Daoy (cell line): ENCODE measurements around the gene STUM. TPM values are rescaled to one million over a fixed set of nuclear protein-coding genes. Genes with fewer than 3 reads are reported as not detected.
"Not testable (repeated sequence)": the region's sequence is repeated elsewhere in the genome, so short reads cannot be mapped to it uniquely, and the experiment has no call there.

Source experiments
- DNase-seq: peaks from one replicate; pipeline ENCODE4 v3.0.0-alpha.2; 2015; ENCODE audit warnings: low read depth
- total RNA-seq: library from RNA; depleted of rRNA; stranded (reverse); fragments of >200 nt; shearing (Covaris generic); gene quantifications from 2 replicates; pipeline ENCODE4 v1.2.3, GENCODE V29; 2014

STUM gene
- total RNA-seq, 1 experiment from 2014 or later = not detected

DNA sequence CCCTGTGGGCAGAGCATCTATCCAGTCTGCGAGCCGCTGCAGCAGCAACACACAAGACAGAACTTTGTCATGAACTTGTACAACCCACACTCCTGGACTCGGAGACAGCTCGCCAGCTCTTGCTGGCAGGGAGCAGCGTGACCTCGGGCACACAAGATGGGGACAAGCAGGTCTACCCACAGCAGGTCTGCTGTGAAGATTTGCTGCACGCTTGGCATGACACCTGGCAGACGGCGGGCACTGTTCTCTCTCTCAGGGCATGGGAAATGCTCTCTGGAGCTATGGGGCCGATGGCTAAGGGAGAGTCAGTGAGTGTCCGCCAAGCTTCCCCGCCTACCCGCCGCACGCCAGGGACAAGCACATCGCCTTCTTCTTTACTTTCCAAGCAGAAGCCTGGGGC, 90.0 kb downstream of the STUM start:
- DNase-seq = no peak

DNA sequence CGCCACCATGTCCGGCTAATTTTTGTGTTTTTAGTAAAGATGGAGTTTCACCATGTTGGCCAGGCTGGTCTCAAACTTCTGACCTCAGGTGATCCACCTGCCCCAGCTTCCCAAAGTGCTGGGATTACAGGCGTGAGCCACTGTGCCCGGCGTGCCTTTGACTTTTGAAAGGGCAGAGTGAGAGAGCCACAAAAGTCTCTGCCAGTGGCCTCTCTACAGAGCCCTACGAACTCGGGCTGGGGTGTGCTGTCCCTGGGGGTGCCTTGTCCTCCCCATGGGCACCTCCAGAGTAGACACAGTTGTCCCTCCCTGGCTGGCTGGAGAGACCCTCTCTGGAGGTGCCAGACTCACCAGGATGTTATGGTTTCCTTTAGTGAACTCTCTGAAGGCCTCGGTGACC, 90.6 kb downstream of the STUM start:
- not testable (repeated sequence) for DNase-seq

DNA sequence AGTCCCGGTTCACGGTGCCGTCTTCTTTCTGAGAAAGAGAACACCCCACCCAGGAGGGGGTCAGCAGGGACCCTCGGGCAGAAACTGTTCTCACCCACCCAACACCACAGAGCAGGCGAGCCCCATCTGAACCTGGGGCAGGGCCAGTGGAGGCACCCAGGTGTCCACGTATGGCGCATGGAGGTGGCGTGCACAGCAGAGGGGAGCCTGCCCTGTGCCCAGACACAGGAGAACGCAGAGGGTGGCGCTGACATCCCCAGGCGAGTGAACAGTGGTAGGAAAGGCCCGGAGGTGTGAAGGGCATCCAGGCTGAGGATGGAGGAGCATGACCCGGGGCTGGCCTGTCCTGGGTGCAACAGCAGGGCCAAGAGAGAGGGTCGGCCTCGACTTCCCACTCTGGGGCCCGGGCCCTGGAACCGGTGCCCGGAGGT, 91.1 kb downstream of the STUM start:
- DNase-seq = no peak

DNA sequence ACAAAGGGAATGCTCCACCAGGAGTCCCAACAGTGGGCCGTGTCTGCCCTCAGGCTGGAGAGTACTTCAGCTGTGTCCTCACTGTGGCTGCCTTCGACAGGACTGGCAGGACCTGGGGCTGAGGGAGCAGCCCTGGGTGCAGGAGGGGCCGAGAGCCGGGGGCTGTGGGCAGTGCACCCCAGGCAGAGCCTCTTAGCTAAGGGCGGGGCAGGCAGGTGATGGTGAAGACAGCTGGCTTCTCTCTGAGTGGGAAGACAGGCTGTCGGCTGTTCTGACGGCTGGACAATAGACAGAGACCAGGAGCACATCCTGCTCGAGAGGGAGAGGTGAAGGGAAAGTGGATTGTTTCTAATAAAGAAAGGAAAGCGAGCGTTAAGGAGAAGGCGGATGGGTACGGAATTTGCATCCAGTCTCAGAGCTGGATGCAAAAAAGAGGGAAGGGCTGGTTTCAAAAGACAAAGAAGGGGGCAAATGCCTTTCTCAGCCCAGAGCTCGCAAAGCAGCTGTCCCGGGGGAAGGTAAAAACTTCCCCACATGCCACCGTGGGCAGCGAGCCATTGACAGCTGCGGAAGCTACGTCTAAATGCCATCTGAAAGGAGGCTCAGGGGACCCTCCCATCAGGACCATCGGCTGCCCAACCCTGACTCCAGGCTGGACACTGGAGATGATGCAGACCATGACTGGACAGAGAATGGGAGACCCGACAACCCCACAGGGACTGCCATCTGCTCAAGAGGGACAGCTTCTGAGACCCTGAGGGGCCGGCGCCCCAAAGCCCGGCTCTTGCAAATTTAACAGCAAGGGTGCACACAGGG, 92.0 kb downstream of the STUM start:
- DNase-seq = no peak

DNA sequence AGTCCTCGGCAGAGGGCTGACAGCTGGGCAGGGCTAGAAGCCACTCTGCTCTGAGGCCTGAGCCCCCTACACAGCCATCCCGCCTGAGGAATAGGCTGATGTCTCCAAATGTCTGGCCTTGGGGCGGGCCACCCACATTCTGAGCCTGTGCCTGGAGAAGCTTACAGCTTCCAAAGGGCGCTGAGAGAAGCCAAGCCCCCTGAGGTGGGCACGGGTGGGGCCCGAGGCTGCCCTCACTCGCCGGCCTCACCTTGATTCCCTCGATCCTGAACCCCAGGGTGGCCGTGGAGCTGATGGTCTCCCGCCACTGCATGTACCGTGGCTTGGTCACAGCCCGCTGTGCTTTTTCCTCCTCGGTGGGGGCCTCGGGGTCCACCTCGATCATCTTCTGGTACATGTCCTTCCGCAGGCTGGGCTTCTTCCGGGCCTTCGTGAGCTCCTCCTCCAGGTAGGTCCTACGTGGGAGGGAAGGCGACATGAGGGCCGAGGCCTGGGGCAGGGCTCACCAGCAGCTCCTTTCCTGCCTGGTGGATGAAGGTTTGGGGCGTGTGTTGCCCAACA, 93.2 kb downstream of the STUM start:
- DNase-seq = no peak

DNA sequence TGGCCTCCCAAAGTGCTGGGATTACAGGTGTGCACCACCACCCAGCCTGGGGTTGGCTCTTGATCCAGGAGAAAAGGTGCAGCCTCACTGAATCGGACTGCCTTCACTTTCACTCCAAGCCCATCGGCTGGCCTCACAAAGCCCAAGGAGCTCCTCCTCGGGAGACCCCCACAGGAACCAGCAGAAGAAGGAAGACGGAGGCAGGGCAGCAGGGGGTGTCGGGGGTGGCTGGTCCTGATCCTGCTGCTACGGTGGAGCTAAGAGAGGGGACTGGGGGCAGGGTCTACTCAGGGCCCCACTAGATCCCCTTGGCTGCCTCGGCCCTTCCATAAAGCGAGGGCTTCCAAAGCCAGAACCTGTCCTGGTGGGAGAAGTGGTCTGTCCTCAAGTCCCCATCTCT, 93.9 kb downstream of the STUM start:
- no peak for DNase-seq

DNA sequence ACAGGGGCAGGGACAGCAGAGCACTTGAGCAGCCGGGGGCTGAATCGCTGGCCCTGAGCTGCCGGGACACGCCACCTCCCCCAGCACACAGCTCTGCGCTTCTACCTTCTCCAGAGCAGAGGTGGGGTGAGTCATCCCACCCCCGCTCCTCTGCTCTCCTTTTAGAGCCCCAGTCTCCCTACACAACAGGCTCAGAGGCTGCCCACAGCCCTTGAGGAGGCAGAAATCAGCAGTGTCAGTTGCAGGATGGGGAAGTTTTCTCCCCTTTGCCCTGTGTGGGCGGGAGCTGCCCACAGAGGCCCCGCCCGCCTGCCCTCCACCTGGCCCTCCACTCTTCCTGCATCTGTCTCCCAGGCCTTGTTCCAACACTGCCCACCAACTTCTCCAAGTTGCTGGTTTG, 94.6 kb downstream of the STUM start:
- DNase-seq = peak; percentile 87

DNA sequence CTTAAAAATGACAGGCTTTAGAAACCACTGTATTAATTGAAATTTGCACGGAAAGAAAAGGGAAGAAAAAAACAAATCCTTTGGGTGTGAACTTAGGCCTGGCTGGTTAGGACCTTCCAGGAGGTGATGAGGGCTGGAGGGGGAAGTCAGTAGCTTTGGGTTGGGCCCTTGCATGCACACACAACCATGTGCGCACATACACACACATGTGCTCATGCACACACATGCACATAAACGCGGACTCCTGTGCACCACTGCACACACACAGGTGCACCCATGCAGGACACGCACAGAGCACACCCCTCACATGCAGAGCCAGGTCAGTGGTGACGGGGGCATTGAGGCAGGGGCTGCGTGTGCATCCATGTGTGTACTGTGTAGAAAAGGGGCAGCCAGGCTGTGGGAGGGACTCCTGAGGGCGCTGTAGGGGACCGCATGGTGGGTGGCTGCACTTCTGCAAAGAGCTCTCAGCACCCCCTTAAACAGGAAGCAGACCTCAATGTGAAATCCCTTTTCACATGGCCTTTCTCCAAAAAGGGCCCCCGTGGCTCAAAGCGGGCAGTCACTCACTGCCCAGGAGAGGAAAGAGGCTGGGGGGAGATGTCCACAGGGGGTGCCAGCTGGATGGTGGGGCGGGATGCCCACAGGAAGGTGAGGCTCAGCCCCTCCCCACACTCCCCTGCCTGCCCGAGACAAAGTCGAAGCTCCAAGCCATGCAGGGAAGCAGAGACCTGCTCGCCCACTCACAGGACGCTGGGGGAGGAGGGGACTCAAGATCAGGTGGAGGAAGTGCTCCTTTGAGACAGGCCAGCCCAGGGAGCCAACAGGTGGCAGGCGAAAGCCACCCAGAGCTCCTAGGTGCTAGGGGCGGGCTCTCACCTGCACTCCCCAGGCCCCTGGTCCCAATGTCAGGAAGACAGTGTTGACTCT, 95.3 kb downstream of the STUM start:
- DNase-seq = no peak

DNA sequence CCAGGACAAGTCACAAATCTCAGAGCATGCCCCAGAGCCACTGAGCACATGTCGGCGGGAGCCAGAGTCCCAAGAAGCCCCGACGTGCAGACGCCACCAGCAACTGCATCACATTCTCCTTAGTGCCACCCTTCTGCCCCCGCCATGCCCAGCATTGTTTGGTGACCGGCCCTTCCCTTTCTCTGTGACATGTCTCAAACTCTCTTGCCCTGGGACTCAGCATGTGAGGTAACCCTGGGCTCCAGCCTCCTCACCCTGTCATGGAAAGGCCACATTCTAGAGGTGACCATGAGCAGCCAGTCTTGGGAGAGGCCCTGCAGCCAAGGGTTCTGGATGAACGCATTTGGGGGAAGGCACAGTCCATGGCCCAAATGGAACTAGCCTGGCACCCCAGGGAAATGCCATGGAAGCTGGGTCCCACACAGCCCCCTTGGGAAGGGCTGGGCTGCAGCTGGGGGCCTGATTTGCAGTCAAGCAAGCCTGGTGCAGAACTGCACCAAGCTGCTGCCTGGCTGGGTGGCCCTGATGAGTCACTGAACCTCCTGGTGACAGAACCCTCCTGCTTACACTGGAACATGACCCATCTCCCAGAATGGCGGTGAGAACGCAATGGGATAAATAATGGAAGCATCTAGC, 96.1 kb downstream of the STUM start:
- peak; percentile 58 for DNase-seq

DNA sequence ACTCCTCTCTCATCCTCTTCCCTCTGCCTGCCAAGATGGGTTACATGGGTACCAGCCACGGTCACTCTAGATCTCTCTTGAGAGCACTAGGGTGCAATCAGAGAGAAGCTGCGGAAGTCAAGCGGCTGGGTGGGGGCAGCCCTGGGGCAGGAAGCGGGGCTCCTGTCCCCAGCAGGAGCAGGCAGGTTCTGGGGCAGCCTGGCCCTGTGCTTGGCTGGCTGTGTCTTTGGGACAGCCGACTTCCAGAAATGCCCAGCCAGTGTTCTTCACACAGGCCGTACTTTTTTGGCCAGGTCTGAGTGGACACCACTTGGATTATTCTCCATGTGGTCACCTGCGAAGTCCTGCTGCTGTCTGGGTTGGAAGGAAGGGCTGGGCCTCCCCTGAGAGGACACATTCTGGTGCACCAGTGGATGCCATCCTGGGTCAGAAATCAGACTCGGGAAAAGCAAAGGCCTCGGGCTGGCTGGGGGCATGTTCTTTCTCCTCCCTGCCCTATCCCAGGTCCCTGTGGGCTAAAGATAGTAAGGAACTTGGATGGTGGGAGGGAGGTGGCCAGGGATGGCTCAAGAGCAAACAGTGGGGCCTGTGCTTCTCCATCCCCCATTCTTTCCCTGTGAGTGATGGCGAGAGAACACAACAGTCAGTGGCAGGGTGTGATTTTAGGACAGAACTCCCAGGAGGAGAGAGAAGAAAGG, 96.9 kb downstream of the STUM start:
- no peak for DNase-seq

DNA sequence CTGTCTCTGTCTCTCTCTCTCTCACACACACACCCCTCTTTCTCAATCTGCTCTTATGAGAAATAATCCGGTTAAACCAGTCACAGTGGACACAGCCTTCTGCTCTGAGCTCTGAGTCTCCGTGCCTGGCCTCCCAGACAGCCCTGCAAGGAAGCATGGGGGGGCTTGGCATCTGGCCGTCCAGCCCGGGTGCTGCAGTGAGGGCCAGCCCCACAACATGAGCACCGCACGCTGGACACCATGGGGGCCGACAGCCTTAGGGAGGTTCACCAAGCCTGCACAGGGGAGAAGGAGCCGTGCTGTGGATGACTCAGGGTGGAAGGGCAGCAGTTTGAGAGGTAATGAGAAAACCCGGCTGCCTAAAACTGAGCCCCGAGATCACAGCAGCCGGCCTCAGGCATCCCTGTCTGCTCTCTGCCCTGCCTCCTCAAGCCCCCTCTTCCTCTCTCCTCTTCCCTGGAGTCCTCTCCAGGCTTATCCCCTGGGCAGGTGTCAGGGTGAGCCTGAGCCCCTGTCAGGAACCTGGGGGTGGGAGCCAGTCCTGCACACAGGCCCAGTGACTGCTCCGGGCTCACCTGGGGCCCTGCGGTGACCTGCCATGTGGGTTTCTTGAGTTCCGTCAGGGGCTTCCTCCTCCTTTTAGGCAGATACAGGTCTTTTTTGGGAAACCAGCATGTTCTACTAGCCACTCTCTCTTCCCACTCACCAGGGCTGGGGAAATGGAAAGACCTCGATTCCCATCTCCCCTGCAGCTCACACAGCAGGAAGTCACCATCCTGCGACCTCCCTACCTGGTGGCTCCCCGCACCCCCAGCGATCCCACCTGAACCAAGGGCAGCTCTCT, 97.7 kb downstream of the STUM start:
- DNase-seq = no peak

DNA sequence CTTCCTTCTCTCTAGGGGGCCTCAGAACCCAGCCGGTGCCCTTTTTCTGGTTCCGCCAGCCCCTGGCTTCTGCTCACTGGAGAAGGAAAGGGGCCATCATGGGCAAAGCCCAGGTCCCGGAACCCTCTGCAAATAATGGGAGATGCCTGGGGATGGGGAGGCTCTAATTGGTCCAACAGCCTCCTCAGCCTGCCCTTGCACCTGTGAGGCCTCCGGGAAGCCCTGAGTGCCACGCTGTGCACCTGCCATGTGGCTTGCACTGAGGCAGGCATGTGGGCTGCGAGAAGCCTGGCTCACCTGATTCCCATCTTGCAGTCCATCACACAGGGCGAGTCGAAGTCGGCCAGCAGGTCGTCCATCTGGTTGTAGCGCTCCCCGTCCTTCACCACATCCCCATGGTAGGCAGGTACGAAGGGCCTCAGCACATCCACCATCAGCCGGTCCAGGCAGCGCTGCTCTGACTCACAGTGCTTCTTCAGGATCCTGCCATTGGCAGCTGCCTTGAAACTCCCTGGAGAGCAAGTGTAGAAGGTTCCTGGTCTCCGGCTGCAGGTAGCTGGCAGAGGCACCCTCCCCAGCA, 98.4 kb downstream of the STUM start:
- no peak for DNase-seq

DNA sequence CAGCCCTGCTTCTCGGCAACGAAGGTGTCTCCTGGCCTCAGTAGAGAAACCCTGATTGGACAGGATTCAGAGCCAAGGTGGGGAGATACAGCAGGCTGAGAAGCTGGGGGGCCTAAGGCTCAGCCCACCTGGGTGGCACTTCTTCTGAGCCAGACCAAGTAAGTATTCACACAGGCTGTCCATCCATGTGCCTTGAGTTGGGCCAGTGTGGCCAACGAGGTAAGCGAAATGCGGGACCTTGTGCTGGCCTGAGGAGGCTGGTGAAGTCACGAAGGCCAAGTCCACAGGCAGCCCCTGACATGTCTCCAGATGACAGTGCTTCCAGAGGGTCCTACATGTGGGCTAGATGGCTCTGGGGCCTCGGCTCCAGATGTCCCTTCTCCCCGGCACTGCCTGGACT, 99.2 kb downstream of the STUM start:
- no peak for DNase-seq

DNA sequence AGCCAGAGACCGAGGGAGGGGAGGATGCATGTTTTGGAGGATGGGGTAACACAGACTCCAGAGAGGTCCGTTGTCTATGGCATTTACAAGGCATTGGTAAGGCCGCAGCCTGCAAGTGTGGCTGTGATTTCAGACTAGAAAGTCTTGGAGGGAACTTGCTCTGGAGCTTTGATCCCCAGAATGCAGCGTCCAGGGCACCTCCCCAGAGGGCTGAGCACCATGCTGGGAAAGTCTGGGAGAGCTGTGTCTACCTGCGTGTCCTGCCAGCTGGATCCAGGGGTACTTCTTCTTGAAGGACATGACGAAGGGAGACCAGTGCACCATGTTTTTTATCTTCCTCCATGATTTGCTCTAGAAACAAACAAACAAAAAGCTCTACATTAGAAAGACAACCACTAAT, 99.9 kb downstream of the STUM start:
- no peak for DNase-seq

DNA sequence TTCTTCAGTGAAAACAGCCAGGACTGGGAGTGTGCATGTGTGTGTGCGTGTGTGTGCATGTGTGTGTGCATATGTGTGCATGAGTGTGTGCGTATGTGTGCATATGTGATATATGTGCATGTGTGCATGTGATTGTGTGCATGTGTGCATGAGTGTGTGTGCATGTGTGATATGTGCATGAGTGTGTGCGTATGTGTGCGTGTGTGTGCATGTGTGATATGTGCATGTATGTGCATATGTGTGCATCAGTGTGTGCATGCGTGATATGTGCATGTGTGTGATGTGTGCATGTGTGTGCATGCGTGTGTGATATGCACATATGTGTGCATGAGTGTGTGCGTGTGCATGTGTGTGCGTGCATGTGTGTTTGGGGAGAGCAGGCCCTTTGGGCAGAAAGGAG, 100.7 kb downstream of the STUM start:
- no peak for DNase-seq

DNA sequence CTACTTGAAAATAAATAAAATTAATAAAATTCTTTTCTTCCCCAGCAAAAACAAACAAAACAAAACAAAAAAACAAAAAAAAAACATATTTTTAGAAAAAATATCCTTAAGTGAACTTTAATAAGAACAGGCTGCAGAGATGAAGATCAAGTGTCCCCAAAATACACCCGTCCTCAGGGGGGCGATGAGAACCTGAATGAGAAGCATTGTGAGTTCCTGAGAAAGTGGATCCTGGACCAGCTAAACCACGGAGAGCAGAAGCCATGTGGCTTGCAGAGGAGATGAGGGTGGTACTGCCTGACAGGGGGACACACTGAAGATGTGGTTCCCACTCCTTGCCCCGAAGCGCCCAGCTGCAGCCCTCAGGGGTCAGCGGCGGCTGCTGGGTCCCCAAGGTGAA, 101.2 kb downstream of the STUM start:
- DNase-seq = no peak

DNA sequence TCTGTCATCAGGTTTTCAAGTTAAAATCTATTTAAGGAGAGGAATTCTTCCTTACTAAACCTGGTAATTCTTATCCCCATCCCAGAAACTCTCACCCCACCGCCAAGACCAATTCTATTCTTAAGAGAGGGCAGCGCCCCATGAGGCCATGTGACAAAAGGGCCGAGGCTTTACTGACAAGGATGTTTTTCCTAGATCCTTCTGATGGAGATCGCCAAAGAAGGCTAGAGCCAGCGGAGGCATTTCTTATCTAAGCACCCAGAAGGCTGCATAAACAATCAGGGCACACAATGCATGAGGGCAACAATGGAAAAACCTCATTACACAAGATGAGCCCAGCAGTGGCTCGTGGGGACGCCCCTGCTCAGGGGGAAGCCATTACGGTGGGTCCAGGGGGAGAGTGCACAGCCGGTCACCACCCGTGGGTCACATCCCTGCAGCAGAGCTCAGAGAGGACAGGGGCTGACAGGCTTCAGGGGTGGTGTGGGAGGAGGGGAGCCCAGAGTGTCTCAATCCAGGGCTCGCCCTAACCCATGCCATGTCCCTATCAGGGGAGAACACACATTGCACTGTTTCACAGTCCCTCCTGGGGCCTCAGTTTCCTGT, 101.8 kb downstream of the STUM start:
- DNase-seq = no peak

DNA sequence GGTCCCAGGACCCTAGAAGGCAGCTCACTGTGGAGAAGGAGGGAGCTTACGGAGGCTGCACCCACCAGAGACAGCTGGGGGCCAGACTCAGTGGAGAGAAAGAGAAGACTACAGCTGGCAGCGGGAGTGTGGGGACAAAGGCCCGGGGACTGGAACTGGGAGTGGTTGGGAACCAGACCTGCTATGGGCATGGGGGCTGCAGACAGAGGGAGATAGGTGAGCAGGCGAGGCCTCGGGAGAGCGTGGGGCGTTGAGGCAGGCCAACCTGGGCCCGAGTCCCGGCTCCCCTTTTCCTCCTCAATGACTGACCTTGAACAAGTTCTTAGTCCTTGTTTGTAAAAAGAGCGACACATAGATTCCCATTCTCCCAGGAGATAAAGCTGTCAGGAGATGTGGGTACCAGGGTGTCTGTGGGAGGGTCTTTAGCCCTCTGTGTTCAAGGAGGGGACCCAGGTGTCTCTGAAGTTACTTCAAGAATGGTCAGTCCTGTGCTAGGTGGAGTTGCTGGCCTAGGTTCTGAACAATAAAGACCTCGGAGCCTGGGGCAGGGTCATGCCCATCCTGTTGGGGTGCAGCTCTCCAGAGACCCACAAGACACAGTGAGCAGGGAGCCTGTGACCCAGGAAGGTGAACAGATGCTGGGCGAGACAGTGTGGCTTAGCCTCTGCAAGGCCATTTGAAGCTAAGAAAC, 102.6 kb downstream of the STUM start:
- no peak for DNase-seq

DNA sequence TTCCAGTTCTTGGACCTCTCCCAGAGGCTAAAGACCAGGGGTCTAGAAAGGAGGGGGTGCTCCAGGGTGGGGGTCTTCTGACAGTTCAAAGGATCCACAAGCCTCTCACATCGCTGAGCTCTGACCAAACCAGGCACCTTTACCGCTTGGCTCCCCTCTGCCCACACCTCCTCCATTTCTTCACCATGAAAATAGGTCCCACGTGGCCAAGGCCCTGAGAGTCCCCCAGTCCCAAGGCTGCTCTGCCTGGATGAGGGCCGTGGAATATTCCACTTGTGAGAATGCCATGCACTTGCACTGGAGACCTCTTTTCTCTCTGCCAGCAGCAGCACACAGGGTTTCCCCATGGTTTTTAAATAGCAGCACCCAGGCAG, 103.2 kb downstream of the STUM start:
- no peak for DNase-seq
